HPDE6-E6E7 (cell line): Measurements from ENCODE around the gene GPR149.
A peak's percentile ranks its signal among the peaks of the same experiment; 100 is the strongest.
"Not testable (repeated sequence)": the region's sequence is repeated elsewhere in the genome, so short reads cannot be mapped to it uniquely, and the experiment has no call there.

Source experiments
- DNase-seq: peaks from one replicate; pipeline ENCODE4 v3.0.0; 2011; ENCODE audit warnings: missing footprints; ENCODE audit errors: extremely low spot score

GPR149 gene, protein sequence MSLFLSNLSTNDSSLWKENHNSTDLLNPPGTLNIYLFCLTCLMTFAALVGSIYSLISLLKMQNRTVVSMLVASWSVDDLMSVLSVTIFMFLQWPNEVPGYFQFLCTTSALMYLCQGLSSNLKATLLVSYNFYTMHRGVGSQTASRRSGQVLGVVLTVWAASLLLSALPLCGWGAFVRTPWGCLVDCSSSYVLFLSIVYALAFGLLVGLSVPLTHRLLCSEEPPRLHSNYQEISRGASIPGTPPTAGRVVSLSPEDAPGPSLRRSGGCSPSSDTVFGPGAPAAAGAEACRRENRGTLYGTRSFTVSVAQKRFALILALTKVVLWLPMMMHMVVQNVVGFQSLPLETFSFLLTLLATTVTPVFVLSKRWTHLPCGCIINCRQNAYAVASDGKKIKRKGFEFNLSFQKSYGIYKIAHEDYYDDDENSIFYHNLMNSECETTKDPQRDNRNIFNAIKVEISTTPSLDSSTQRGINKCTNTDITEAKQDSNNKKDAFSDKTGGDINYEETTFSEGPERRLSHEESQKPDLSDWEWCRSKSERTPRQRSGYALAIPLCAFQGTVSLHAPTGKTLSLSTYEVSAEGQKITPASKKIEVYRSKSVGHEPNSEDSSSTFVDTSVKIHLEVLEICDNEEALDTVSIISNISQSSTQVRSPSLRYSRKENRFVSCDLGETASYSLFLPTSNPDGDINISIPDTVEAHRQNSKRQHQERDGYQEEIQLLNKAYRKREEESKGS

DNA sequence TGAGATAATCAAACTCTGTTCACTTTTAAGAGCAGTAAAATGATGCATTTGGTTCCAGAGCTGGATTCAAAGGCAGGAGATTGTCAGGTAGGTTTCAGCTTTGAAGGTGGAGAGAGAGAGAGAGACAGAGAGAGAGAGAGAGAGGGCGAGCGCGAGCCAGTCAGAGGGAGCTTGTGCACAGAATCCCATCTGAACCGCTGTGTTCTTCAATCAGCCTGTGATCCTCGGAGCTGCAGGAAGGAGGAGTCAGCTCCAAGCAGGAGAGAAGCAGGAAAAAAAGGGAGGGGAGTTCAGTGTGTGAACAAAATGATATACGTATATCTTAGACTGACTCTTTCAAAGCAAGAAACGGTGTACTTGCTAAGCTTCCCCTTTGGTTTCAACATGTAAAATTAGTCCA is at the start of gene GPR149:
TSS of gene GPR149 (minus strand) at position 177 of the 400 bp plus-strand sequence. CDS start 575 bp downstream, outside the sequence.
- no peak for DNase-seq

DNA sequence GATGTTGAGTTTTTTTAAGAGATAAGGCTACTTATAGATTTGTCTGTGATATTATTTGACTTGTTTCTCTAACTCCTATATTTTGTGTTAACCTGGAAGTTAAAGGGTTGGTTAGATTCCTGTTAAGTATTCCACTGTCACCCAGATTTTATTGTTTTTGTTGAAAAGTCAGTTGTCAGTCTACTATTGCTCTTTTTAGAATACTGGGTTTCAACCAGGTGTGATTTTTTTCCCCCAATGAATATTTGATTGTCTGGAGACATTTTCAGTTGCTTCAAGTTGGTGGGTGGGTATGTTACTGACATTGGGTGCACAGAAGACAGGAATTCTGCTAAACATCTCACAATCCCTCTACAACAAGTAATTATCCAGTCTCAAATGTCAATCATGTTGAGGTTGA is 43.8 kb upstream of the GPR149 start:
- DNase-seq: no peak

DNA sequence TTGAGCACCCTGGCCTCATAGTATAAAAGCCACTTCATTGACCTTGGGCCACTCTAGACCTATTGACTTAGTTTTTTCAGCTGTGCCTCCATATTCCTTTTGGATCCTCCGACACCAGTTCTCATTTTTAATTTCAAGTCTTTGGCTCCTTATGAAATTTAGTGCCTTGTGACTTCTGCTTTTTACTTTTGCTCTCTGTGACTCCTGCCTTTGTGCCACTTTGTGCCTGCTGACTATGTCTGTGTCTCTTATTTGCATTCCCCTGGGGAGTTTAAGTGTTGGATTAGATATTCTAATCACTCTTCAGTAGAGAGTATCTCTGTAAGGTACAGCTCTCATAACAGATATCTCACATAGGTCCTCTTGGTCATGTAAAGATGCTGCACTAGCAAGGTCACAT is 39.6 kb upstream of the GPR149 start:
- DNase-seq: no peak

DNA sequence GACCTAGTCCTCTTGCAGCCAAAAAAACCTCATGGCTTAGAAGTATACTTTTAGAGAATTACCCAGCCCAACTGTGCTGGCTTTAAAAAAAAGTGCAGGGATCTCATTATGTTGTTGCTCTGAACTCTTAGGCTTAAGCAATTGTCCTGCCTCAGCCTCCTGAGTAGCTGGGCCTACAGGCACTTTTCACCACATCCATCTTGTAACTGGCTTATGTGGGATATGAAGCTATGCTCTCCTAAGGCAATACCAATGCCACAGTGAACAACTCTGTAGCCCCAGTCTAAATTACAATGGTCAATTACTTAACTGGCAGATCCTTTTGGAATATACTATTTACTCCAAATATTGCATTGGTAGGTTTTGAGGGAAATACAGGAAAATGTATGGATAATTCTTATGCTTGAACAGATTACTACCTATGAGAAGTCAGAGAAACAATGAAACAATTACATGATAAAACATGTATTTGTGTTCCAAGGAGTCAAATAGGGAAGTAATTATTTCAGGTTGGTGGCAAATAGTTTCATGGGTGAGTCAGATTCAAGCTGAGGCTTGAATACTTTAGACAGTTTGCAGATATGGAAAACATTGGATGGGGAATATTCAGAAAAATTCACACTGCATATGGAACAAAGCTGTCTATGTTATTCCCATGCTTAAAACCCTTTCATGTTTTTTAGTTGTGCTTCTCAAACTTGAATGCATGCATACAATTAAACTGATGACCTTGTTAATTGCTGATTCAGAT is 34.6 kb upstream of the GPR149 start:
- DNase-seq: peak; percentile 33

DNA sequence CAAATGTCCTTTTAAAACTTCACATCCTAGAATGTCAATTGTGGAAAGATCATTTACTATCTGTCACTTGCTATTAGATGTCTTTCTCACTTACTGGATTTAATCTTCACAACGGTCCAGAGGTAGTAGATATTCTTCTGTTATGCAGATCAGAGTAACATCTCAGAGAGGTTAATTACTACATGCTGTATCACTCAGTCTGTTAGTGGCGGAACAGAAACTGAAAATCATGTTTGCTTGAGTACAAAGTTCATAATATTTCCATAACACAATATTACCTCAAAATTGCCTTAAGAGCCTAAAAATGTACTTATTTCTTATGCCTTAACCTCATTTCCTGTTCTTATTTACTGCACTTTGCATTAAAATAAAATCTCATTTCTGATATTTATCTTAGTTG is 28.6 kb upstream of the GPR149 start:
- DNase-seq: no peak

DNA sequence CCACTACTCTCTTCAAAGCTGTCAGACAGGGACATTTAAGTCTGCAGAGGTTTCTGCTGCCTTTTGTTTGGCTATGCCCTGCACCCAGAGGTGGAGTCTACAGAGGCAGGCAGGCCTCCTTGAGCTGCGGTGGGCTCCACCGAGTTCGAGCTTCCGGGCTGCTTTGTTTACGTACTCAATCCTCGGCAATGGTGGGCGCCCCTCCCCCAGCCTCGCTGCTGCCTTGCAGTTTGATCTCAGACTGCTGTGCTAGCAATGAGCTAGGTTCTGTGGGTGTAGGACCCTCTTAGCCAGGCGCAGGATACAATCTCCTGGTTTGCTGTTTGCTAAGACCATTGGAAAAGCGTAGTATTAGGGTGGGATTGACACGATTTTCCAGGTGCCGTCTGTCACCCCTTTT is 9.1 kb upstream of the GPR149 start:
- not testable (repeated sequence) for DNase-seq

DNA sequence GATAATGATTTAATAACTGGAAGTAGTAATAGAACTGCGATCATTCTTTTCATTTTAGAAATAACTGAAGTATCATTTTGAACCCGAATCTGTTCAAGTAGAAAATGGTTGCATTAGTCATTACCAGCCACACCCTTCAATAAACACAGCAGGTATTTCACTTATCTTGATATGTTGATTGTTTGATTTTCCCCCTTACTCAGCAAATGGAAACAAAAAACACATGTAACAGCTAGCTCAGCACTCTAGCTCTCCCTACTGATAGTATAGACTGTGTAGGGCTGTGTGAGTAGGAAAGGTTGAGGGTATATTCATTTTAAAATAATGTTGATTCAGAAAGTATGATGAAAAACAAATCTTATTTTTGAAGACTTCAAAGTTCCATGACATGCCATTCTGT is 1.1 kb upstream of the GPR149 start:
- DNase-seq: no peak

DNA sequence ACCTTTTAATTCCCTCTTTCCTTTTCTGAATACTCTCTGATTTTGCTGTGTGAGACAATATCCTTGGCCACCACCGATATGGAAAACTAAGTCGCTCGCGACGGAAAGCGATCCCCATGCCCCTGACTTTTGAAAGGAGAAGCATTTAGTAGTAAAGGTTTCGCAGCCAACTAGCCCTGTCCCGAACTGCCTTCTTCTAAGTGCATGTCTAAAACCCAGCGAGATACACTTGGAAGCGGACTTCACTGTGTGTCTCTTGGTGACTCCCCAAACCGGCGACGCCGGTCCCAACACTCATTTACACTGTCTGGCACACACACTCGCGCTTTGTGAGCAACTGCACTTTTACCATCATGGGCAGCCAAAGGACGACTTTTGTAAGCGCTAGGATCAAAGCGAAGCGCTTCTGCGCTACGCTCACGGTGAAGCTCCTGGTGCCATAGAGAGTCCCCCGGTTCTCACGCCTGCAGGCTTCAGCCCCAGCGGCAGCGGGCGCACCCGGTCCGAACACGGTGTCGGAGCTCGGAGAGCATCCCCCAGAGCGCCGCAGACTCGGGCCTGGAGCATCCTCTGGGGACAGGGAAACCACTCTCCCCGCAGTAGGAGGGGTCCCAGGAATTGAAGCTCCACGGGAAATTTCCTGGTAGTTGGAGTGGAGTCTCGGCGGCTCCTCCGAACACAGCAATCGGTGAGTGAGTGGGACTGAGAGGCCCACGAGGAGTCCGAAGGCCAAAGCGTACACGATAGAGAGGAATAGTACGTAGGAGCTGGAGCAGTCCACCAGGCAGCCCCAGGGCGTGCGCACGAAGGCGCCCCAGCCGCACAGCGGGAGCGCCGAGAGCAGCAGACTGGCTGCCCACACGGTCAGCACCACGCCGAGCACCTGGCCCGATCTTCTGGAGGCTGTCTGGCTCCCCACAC is 1.4 kb downstream of the GPR149 start:
- DNase-seq: no peak

DNA sequence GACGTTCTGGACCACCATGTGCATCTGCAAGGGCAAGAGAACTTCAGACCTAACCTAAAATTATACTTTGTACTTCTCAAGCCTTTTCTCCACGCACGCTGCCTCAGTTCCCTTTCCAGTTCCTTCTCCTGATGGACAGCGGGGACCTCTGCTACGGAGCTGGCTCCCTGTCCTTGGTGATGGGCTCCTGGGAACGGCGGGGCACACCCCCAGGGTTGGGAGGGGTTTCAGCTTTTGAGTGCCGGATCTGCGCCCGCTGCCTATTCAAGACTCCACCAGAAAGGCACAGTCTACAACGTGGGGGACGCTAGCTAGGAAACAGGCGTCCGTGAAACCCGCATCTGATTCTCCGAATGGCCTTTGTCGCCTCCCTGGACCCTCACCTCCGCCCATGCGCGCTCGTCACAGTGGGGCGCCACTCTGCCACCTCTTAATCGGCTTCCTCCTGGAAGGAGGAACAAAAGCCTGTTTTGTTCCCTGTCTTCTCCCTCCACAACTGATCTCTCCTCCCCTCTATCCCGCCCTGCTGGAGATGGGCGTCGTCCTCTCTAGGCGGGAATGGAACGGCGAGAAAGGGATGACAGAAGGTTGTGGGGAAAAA is 2.2 kb downstream of the GPR149 start:
- DNase-seq: no peak

DNA sequence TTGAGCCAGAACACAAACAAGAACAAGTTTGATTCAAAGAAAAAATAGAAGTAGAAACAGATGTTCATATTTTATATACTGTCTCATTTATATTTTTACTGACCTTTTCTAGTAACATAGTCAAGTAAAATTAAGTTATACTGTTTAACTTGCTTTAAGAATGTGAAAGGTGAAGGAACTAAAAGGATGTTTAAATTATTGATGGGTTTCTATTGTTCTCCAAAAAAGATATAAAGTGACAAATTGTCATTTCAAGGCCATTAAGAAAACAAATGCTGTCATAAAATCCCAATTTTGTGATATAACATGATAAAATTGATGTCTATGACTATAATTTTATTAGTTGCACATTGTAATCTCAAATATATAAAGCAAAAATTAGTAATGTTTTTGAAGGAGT is 7.3 kb downstream of the GPR149 start:
- DNase-seq: no peak

DNA sequence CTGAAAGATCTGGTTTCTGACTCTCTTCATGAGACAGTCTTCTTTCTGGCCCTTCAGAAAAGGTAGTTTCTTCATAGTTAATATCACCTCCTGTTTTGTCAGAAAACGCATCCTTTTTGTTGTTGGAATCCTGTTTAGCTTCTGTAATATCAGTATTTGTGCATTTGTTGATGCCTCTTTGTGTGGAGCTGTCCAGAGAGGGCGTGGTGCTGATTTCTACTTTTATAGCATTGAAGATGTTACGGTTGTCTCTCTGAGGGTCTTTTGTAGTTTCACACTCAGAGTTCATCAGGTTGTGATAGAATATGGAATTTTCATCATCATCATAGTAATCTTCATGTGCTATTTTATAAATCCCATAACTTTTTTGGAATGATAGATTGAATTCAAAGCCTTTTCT is 8.9 kb downstream of the GPR149 start:
- no peak for DNase-seq

DNA sequence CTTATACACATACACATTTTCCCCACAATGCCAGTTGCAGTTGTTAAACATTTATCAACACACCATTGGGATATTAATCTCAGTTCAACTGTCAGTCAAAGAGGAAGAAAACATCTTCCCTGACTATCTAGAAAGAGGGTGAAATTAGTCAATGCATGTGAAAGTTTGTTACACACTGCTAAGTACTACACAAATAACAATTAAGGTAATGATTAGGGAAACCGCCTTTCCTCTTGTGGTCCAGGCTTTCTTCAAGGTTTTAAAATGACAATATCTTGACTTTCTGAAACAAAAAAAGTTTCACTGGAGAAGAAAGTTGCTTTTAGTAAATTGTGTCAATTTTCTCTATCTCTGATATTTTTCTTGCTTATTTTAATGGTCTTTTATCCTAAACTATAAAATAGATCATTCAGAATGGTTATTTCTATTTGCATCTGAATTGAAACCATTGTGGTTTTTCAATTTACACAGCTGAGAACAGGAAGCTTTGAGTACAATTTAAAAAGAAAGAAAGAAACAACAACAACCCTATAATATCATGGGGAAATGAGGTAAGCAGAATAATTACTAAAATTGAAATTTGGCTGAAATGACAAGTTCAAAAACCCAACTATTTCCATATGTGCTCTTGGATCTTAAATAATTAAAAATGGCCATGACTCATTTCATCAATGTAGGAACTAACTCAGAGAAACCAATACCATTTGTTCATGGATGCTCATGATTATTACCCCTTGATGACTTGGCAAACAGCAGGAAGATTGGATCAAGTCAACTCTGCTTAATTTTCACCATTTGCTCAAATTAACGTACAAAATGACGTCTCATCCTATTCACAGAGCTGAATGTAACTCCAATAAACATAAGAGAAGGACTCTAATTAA is 31.7 kb downstream of the GPR149 start:
- no peak for DNase-seq

DNA sequence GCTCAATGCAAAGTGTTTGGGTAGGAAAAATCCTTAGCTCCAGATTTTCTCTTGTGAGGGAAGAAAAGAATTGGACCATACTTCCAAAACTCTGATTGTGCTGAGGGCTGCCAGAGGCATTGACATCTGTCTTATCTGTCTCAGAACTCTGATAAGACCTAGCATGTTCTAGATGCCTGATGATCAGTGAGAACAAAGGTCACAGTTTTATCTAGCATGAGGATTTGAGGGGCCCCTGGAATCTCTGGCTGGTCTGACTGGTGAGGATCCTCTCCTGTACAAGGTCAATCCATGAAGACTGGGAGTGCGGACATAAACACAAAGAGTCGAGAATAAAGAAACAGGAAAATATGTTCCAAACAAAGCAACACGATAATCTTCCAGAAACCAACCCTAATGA is 40.1 kb downstream of the GPR149 start:
- DNase-seq: no peak

DNA sequence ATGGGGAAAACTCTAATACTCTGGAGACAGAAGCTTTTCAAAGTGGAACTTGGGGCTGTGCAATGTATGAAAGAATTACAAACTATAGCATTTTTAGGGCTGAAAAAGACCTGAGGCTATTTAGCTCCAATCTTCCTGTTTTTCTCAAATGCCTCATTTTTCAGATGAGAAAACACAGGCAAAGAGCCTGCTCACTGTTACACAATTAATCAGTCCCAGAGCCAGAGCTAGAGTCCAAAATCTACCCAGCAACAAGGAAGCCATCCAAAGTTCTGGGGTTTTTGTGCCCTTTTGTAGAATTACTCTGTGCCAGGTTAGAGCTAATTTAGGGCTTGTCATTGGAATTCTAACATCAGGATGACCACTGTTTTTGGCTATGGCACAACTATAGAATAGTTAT is 45.5 kb downstream of the GPR149 start:
- DNase-seq: no peak

DNA sequence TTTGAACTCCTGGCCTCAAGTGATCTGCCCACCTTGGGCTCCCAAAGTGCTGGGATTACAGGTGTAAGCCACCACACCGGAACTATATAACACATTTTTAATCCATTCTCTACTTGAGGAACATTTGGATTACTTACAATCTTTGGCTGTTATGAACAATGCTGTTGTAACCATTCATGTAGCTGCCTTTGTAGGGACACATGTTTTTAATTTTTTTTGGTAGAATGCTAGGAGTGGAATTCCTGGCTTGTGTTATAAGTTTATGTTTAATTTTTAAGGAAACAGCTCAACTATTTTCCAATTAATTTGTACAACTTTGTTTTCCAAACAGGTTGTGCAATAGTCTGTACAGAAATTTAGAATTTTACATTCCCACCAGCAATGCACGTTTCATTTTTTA is 51.7 kb downstream of the GPR149 start:
- no peak for DNase-seq

DNA sequence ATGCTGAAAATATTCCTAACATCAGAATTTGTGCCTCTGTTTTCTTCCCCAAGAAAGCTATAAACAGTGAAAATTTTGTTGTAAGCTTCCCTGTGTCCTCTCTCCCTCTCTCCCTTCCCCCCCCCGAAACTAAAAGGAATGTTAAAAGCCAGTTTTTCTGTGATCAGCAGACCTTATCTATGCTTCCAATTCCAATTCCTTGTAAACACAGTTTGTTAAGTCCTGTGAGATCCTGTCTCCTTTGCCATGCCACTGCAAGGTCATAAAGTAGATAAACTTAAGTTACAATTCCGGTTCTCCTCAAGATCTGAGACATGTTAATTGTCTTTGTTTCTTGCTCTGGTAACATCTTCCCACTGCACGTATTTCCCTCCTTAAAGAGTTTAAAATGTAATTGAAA is 62.8 kb downstream of the GPR149 start:
- no peak for DNase-seq

DNA sequence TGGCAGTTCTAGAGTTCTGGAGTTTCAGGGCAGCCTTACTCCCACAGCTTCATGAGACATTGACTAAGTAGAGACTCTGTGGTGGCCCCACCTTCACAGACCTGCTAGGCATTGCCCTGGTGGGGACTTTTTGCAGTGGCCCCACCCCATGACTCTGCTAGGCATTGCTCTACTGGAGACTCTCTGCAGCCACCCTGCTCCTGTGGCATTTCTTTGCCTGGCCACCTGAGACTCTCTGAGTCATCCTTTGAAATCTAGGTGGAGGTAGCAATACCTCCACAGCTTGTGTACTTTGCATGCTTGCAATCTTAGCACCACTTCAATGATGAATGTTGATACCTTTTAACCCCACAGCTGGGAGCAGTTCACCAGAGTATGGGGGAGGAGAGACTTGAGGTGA is 65.1 kb downstream of the GPR149 start:
- DNase-seq: no peak

DNA sequence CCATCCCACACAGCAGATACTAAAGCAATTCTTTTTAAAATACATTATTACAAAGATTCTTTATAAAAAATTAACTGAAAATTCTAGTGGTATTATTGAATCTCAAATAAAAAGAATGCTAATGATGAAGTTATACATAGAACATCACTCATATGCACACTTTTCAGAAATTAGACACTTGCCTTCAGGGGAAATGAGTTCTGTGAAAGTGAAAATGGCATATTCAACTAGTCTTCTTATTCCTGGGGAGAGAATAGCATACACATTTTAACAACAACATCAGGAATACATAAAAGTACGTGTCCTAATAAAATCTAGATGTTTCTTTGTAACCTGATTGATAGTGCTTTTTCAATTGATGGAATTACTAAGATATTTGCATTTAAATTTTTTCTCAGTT is 68.9 kb downstream of the GPR149 start:
- DNase-seq: no peak

DNA sequence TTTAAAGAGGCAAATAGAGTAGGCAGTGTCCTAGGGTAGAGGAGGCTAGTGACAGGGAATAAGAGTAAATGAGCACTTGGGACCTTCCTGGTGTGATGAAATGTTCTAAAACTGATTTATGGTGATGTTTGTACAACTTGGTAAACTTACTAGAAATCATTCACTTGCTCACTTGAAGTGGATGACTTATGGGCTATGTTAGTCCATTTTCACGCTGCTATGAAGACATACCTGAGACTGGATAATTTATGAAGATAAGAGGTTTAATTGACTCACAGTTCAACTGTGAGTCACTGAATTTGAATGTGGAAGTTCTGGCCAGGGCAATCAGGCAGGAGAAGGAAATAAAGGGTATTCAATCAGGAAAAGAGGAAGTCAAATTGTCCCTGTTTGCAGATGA is 74.0 kb downstream of the GPR149 start:
- DNase-seq: no peak

DNA sequence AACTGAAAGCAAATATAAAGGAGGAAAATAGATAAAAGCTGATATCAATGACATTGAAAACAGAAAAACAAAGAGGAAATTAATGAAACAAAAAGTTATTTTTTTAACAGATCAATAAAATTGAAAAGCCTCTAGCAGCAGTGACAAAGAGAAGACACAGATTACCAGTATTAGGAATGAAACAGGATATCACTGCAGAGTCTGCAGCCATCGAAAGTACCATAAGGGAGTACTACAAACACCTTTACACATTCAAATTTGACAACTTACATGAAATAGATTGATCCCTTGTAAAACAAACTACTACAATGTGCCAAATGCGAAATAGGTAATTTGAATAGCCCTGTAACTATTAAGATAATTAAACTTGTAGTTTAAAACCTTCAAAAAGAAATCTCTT is 80.8 kb downstream of the GPR149 start:
- DNase-seq: no peak
